Nucleus accumbens (tissue), 56 donors: ENCODE results near the gene ABCA9.
"Not testable (repeated sequence)": the region's sequence is repeated elsewhere in the genome, so short reads cannot be mapped to it uniquely, and the experiment has no call there.

Source experiments
- DNase-seq, 56 donors: peaks; one replicate each; lab custom pipeline; 2025; lab: John Stamatoyannopoulos, UW

Gene ABCA9

GRCh38 chr17:68957944-68958343 lies 102.8 kb downstream of the ABCA9 start:
- no peak for DNase-seq

- peak in 39 of 56 donors; percentile 5 to 72 (median 38) for DNase-seq
Observed at GRCh38 chr17:68955181-68955841, 105.4 kb downstream of the ABCA9 start, which contains the start of gene ABCA8. Gene ABCA8 (minus strand): TSS chr17:68955392. CDS start chr17:68942034, 13,358 bp downstream.

GRCh38 chr17:68954146-68954896 lies 106.4 kb downstream of the ABCA9 start:
- DNase-seq: no peak

DNA sequence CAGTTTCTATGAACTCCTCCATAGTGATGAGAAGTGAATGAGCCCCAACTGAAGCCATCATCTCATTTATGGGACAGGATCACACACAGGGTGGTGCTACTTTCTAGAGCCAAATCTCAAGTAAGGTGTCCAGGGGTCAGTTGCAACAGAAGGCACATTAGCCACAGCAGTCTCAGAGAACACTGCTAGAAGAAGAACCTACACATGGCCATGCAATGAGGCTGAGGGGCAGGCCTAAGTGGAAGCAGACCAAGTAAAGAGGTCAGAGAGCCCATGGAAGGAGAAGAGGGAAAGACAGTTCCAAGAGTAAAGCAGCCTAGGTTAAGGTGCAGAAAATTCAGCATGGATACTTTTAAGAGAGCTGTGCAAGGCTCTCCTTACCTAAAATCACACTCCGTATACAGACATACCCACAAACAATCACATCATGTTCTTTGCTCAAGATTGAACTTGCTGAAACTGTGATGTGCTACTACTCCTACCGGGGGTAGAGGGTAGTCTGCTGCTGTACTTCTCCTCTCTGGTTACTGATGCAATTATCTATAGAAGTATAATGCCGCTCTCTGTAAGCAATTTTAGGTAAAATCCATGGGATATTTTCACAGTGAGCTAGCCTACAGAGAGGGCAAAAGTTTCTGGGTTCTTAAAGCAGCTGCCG lies 107.3 kb downstream of the ABCA9 start:
- DNase-seq: peak in 1 of 56 donors; percentile 7

DNA sequence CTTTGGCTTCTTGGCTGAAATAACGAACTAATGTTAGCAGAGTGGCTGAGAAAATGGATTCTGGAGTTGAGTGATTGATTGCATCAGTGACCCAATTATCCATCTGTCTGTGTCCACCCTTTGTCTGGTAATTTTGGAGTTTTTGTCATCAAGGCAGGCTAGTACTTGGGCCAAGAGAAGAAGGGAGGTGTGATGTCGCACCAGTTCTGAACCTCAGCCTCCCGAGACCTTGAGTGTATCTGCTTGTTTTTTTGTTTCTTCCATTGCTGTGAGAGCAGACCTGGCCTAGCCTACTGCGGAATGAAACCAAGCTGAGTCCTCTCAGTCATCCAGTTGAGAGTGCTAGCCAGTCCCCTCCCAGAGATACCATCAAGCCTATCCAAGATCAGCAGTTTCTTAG lies 110.0 kb downstream of the ABCA9 start:
- no peak for DNase-seq

- DNase-seq: not testable (repeated sequence)
Observed at GRCh38 chr17:68947868-68948267, 112.9 kb downstream of the ABCA9 start.

DNA sequence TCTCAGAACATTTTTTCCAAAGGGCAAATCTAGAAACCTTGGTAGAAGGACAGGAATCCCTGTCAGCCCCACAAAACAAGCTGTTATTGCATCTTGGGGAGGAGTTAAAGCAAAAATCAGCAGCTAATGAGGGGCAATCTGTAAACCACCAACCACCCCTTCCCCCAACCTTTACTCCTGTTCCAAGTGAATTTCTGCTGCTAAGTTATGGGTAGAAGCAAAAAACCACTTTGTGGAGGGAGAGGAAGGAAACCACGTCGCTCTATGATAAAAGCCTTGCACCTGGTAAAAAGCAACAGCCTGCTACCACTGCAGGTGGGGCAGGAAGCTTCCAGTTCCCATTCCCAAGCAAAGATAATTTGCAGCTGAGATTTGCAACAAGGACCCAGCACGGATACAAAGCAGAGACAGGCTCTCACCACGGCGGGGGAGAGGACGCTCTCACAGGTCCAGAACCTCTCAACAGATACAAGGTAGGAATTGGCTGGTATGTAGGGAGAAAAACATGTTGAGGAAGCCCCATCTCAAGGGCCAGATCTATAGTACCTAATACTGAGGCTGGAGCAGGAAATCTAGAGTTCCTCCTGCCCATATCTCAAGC lies 116.2 kb downstream of the ABCA9 start:
- no peak for DNase-seq

DNA sequence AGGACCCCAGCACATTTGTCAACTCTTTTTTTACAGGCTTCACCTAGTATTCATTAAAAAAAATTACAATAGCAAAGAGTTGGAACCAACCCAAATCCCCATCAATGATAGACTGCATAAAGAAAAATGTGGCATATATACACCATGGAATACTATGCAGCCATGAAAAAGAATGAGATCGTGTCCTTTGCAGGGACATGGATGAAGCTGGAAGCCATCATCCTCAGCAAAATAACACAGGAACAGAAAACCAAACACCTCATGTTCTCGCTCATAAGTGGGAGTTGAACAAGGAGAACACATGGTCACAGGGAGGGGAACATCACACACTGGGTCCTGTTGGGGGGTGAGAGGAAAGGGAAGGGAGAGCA lies 116.9 kb downstream of the ABCA9 start:
- DNase-seq: not testable (repeated sequence)

DNA sequence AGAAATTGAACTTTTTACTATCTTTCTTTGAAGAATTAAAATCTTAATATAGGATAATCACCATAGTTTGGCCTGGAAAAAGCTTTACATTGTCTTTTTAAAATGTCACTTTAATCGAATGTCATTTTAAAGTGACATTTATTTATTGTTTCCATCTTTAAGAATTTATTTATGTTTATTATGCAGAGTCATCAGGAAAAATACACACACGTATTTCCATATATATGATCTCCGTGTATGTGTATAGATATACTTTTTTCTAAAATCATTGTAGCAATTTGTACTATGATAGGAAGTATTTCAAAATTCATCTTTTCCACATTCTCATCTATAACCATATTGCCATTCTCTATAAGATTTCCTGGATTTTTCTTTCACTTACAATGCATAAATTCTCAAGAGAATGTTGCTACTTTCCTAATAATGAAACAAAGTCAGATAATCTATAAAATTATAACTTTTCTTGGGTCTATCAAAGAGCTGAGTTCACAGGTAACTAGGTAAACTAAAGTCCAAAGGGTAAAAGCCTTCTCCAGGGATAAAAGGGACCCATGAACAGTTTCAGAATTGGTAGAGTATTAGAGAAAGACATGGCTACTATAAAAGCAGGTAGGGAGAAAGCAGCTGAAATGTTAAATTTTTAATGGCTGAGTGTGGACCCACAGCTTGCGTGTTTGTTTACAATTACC lies 117.5 kb downstream of the ABCA9 start:
- no peak for DNase-seq

GRCh38 chr17:68942389-68942788 lies 118.3 kb downstream of the ABCA9 start:
- DNase-seq: no peak

GRCh38 chr17:68941761-68942160 lies 119.0 kb downstream of the ABCA9 start:
- DNase-seq: no peak

- no peak for DNase-seq
Observed at GRCh38 chr17:68939195-68939594, 121.5 kb downstream of the ABCA9 start.

DNA sequence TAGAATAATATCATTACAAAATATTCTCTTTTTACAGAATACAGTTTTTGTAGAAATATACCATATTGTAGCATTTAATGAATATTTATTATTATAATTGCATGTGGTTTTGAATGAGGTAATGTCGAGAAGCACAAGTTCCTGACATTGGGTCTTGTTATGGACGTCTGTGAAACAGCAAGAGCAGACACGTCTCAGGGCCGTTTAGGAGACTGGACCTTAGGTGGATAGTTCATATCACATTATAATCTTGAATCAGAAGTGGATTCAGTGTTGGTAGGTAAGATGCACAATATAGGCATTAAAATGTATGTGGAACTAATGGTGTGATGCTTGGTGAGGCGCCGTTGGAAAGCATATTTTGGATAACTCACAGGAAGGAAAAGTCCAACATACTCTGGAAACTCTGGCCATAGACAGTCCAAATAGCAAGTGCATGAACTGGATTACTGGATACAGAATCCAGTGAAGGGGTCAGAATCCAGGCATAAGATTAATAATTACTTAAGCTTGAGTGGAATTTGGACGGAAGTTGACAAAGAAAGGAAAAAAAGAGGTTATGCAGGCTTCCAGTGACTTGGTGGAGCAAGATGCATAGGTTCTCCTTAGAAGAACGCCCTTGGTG lies 122.7 kb downstream of the ABCA9 start:
- no peak for DNase-seq

DNA sequence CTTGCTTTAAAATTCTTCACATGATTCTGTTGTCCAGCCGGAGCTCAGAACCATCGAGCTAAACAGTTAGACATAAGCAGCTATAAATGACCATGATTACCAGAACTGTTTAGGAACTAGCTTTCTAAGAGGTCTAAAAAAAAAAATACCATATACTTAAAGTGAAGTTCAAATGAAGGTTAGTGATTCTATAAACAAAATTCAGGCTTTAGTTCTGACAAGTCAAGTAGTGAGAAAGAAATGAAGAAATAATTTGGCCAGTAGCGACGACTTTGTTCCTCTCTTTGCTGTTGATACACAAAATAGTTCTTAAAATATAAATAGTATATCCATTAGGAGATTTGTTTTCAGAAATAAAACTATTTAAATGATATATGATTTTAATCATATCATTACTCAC lies 133.2 kb downstream of the ABCA9 start:
- no peak for DNase-seq

DNA sequence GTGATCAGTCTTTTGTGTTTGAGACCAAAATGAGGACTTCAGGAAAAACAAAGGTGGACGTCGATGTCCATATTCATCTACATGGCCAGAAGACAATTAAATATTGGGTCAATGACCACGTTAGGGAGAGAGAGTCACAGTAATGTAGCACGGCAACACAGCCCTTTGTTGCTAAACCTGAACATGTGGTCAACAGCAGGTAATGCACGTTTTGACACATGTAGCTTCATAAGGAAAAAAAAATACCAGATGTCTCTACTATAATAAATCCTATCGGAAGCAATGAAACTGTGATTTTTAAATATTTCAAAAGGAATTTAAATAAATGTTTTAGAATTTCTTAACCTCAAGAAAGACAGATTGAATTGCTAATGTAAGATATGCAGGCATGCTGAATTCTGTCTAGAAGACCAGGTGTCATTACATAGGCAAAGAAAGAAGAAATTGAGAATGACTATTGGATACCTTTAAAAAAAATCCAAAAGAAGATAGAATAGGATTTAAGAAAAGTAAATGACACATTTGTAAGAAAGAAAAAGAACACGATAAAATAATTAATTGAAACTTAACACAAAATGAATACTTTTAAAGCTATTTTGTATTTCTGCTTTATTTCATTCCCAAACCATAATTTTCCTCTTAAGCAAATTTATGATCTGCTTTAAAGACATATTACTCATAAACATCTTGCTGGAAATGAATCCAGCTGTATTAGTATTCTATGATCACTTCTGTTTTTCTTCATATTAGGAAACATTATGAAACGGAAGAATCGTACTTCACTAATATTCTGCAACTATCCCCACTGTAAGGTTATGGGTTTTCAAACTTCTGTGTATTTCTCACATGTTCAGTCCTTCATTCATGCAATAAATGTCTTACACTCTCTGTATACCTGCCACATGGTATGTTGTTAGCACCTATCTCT lies 135.7 kb downstream of the ABCA9 start:
- no peak for DNase-seq
